ENCODE data around the gene CAND2.
"Not testable (repeated sequence)": the region's sequence is repeated elsewhere in the genome, so short reads cannot be mapped to it uniquely, and the experiment has no call there.

The CAND2 gene

DNA sequence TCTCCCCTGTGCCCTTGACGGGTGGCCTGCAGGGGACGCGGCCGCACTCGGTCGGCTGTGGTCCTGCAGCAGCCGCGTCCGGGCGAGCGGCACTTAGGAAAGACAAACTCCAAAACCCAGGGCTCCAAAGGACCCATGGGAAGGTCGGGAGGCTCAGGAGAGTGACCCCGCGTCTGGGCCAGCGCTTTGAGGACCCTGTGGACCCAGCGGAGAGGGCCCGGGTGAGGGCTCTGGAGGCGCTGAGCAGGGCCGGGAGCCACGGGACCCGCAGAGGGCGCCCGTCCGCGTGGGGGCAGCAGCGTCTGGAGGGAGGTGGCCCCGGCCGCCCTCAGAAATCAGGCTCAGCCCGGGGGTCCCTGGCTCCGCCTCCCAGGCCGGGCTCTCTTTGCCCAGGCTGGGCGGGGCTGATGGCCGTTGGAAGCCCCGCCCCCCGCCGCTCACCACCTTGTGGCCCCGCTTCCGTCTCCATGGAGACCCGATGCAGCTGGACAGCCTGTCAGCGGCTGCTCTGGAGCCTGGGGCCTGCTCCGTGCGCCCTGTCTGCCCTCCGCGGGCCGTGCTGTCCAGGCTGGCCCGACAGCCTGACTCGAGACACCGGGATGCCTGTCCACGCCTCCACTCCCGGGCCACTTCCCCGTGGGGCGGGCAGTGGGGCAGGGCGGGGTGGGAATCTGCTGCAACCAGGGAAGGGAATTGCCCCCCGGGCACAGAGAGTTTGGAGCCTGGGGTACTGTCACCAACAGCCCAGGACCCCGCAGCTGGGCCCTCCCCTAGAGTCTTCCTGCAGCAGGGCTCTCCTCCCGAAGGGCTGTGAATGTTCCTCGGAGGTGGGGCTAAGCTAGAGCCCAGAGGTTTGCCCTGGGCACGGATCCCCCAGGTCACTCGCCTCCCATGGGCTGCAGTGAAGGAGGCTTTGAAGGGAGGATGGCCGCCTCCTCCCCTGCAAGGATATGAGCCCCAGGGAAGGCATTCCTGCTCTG, 79.7 kb downstream of the CAND2 start:
- Histone ChIP-seq H3K27ac (ENCODE audit: low read length) (no peak overlapping the region), H3K4me3 (ENCODE audit: low read length) (no peak overlapping the region), H4K20me1 (ENCODE audit: insufficient read depth, low read length) (no peaks in the 10 kb centered on the region), H3K9ac (ENCODE audit: low read length) (no peak overlapping the region), H3K27me3 (ENCODE audit: low read depth, low read length) (0 out of 2 replicates have a peak, but pooled peaks cover 6% of the 10 kb centered on the region), H3K9me3 (ENCODE audit: insufficient read depth, low read length) (no peaks in the 10 kb centered on the region), H3K4me1 (ENCODE audit: low read length) (peaks cover 4% of the 10 kb centered on the region), H3K36me3 (replicated peaks; ENCODE audit: low read depth, low read length) (no peaks in the 10 kb centered on the region), H3K4me2 (ENCODE audit: low read length) (no peak overlapping the region), H2AFZ (ENCODE audit: low read depth, low read length) (no peak overlapping the region), H3K79me2 (ENCODE audit: low read length) (no peaks in the 10 kb centered on the region)
- TF ChIP-seq, protein P1, sequence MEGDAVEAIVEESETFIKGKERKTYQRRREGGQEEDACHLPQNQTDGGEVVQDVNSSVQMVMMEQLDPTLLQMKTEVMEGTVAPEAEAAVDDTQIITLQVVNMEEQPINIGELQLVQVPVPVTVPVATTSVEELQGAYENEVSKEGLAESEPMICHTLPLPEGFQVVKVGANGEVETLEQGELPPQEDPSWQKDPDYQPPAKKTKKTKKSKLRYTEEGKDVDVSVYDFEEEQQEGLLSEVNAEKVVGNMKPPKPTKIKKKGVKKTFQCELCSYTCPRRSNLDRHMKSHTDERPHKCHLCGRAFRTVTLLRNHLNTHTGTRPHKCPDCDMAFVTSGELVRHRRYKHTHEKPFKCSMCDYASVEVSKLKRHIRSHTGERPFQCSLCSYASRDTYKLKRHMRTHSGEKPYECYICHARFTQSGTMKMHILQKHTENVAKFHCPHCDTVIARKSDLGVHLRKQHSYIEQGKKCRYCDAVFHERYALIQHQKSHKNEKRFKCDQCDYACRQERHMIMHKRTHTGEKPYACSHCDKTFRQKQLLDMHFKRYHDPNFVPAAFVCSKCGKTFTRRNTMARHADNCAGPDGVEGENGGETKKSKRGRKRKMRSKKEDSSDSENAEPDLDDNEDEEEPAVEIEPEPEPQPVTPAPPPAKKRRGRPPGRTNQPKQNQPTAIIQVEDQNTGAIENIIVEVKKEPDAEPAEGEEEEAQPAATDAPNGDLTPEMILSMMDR (IDR thresholded peaks at IDR 0.05; ENCODE audit: low read depth, low read length): no peak
- no peak for TF ChIP-seq EZH2phosphoT487 (IDR thresholded peaks at IDR 0.05; ENCODE audit: low read depth)

DNA sequence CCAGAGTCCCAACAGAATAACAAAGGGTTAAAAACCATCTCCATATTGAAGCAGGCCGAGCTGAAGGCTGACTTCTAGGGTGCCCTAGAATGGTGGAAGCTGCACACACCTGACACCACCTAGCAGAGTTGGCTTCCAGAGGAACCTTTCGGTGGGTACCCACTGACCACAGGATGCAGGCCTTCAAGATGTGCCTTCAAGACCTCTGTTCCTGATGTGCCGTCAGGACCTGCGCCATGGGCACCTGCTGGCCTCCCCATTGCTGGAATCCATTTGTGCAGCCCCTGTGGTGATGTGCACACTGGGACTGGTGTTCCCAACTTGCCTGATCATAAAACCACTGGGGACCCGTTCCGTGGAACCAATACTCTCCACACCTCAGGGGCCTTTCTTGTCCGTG, 80.6 kb downstream of the CAND2 start:
- no peak overlapping the region for H3K9ac ChIP-seq (ENCODE audit: low read length)
- no peaks in the 10 kb centered on the region for H3K27me3 ChIP-seq (ENCODE audit: low read depth, low read length)
- no peaks in the 10 kb centered on the region for H4K20me1 ChIP-seq (ENCODE audit: insufficient read depth, low read length)
- H3K4me3 ChIP-seq (ENCODE audit: low read length): no peak overlapping the region
- H3K4me1 ChIP-seq (ENCODE audit: low read length): peaks cover 6% of the 10 kb centered on the region
- no peak overlapping the region for H3K27ac ChIP-seq (ENCODE audit: low read length)
- no peak for TF ChIP-seq EZH2phosphoT487 (IDR thresholded peaks at IDR 0.05; ENCODE audit: low read depth)
- TF ChIP-seq, protein P1 (IDR thresholded peaks at IDR 0.05; ENCODE audit: low read depth, low read length): no peak
- no peak overlapping the region for H3K4me2 ChIP-seq (ENCODE audit: low read length)
- H3K36me3 ChIP-seq (replicated peaks; ENCODE audit: low read depth, low read length): no peaks in the 10 kb centered on the region
- H3K79me2 ChIP-seq (ENCODE audit: low read length): no peaks in the 10 kb centered on the region
- H2AFZ ChIP-seq (ENCODE audit: low read depth, low read length): no peak overlapping the region
- no peaks in the 10 kb centered on the region for H3K9me3 ChIP-seq (ENCODE audit: insufficient read depth, low read length)

DNA sequence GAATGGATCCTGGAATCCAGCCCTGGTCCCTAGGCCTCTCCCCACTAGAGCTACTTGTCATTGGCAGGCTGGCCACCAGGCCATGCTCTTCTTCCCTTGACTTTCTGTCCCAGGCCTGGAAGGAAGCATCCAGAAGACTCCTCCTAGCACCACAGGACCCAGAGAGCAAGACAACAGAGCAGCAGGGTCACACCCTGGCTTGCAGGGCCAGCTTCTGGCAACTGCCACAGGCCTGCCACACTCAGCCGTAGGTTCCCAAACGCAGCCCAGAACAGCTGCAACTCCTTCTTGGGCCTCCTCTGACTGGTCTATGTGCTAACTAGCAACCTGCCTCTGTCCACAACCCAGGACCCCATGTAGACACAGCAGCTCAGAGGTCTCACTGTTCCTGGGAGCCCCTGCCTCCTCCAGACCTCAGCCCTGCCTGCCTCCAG, 81.7 kb downstream of the CAND2 start:
- no peak overlapping the region for H3K4me2 ChIP-seq (ENCODE audit: low read length)
- H3K27ac ChIP-seq (ENCODE audit: low read length): no peak overlapping the region

DNA sequence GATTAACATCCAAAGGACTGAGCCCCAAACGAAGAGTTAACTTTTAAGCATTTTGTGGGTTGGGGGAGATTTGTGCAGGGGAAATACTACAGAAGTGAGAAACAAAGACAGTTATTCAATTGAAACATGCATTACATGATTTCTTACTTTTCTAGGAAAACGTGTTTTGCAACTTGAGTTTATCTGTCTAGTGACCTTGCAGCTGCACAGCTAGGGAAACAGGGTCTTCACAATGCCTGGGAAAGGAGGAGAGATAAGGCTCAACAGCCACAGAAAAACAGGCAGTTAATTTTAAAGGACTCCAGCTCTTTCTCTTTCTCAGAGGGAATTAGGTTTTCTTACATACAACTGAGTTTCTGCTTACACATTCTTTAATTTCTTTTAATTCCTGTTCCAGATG, 82.3 kb downstream of the CAND2 start:
- H3K36me3 ChIP-seq (replicated peaks; ENCODE audit: low read depth, low read length); H3K27me3 ChIP-seq (ENCODE audit: low read depth, low read length); H3K4me2 ChIP-seq (ENCODE audit: low read length); H3K9me3 ChIP-seq (ENCODE audit: insufficient read depth, low read length); H3K79me2 ChIP-seq (ENCODE audit: low read length); H3K4me3 ChIP-seq (ENCODE audit: low read length); H2AFZ ChIP-seq (ENCODE audit: low read depth, low read length); H3K9ac ChIP-seq (ENCODE audit: low read length); H3K27ac ChIP-seq (ENCODE audit: low read length); H4K20me1 ChIP-seq (ENCODE audit: insufficient read depth, low read length): not testable (repeated sequence)
- peaks cover 11% of the 10 kb centered on the region for H3K4me1 ChIP-seq (ENCODE audit: low read length)

More for the DNA sequence above, 81.7 kb downstream of the CAND2 start:
- TF ChIP-seq, protein P1 (IDR thresholded peaks at IDR 0.05; ENCODE audit: low read depth, low read length): no peak
- no peak for TF ChIP-seq EZH2phosphoT487 (IDR thresholded peaks at IDR 0.05; ENCODE audit: low read depth)
- no peak overlapping the region for H3K9ac ChIP-seq (ENCODE audit: low read length)
- H4K20me1 ChIP-seq (ENCODE audit: insufficient read depth, low read length): no peaks in the 10 kb centered on the region
- no peak overlapping the region for H2AFZ ChIP-seq (ENCODE audit: low read depth, low read length)
- no peaks in the 10 kb centered on the region for H3K27me3 ChIP-seq (ENCODE audit: low read depth, low read length)
- peaks cover 11% of the 10 kb centered on the region for H3K4me1 ChIP-seq (ENCODE audit: low read length)
- no peak overlapping the region for H3K4me3 ChIP-seq (ENCODE audit: low read length)
- no peaks in the 10 kb centered on the region for H3K36me3 ChIP-seq (replicated peaks; ENCODE audit: low read depth, low read length)
- H3K9me3 ChIP-seq (ENCODE audit: insufficient read depth, low read length): no peaks in the 10 kb centered on the region
- no peaks in the 10 kb centered on the region for H3K79me2 ChIP-seq (ENCODE audit: low read length)

All from OCI-LY3 (cell line).